NT2/D1 (cell line): ENCODE results near the gene ZHX3.

Source experiments
- DNase-seq: peaks from one replicate; pipeline ENCODE4 v3.0.0-alpha.2; 2011; ENCODE audit warnings: low read depth, low spot score
- H3K27me3 ChIP-seq: 2 replicates; pipeline ENCODE4 v1.6.0; 2011; ENCODE audit warnings: mild to moderate bottlenecking; ENCODE audit not compliant: insufficient read length, insufficient read depth
- H3K36me3 ChIP-seq: 2 replicates; pipeline ENCODE4 v1.6.1; 2011; ENCODE audit warnings: mild to moderate bottlenecking, low read length, mixed read lengths; ENCODE audit not compliant: insufficient read depth, insufficient read length
- H3K4me1 ChIP-seq: 2 replicates; pipeline ENCODE4 v1.5.1; 2011; ENCODE audit not compliant: insufficient read depth, insufficient read length
- H3K4me3 ChIP-seq: 2 replicates; pipeline ENCODE4 v1.5.1; 2011; ENCODE audit warnings: low read depth; ENCODE audit not compliant: insufficient read length
- H3K9ac ChIP-seq: 2 replicates; pipeline ENCODE4 v1.6.0; 2011; ENCODE audit warnings: low read depth; ENCODE audit not compliant: insufficient read length
- H3K9me3 ChIP-seq: 2 replicates; pipeline ENCODE4 v1.5.1; 2011; ENCODE audit warnings: mild to moderate bottlenecking, low read length; ENCODE audit not compliant: insufficient read depth
- SUZ12 ChIP-seq: IDR thresholded peaks from 2 replicates; pipeline ENCODE4 v1.6.1; 2011; ENCODE audit not compliant: insufficient read length, insufficient read depth; ENCODE audit errors: extremely low read depth
- YY1 ChIP-seq: IDR thresholded peaks from 2 replicates; pipeline ENCODE4 v1.6.1; 2011; ENCODE audit not compliant: insufficient read length, insufficient read depth
- ZNF274 ChIP-seq: IDR thresholded peaks from 2 replicates; pipeline ENCODE4 v1.6.1; 2011; ENCODE audit warnings: mild to moderate bottlenecking, low read depth, low read length

ZHX3 gene

GRCh38 chr20:41217422-41217821 is 100.1 kb downstream of the ZHX3 start:
- Histone ChIP-seq H3K4me3 (no peak overlapping the region), H3K9ac (no peak overlapping the region), H3K27me3 (no peaks in the 10 kb centered on the region), H3K36me3 (no peaks in the 10 kb centered on the region), H3K4me1 (no peaks in the 10 kb centered on the region), H3K9me3 (no peaks in the 10 kb centered on the region)
- no peak for DNase-seq
- TF ChIP-seq YY1, result no peak
- no peak for TF ChIP-seq SUZ12
- no peak for TF ChIP-seq ZNF274

- Histone ChIP-seq H3K4me3 (no peak overlapping the region), H3K9ac (no peak overlapping the region), H3K9me3 (no peaks in the 10 kb centered on the region), H3K27me3 (no peaks in the 10 kb centered on the region), H3K36me3 (no peaks in the 10 kb centered on the region), H3K4me1 (no peaks in the 10 kb centered on the region)
- DNase-seq, result no peak
- no peak for TF ChIP-seq SUZ12
- TF ChIP-seq ZNF274, result no peak
- TF ChIP-seq YY1, result no peak
These were observed 102.9 kb downstream of the ZHX3 start for GRCh38 chr20:41214666-41215065.

- H3K4me3 ChIP-seq, result no peak overlapping the region
- H3K9ac ChIP-seq, result no peak overlapping the region
- H3K36me3 ChIP-seq, result no peaks in the 10 kb centered on the region
- TF ChIP-seq SUZ12, result no peak
- TF ChIP-seq ZNF274, result no peak
- TF ChIP-seq YY1, result no peak
- H3K27me3 ChIP-seq, result no peaks in the 10 kb centered on the region
- no peak for DNase-seq
- no peaks in the 10 kb centered on the region for H3K4me1 ChIP-seq
- H3K9me3 ChIP-seq, result no peaks in the 10 kb centered on the region
These were observed 103.3 kb downstream of the ZHX3 start for GRCh38 chr20:41214202-41214601.

GRCh38 chr20:41213150-41213820 is 104.2 kb downstream of the ZHX3 start:
- no peaks in the 10 kb centered on the region for H3K4me1 ChIP-seq
- no peaks in the 10 kb centered on the region for H3K9me3 ChIP-seq
- no peak for DNase-seq
- TF ChIP-seq YY1 (no peak), ZNF274 (no peak), SUZ12 (no peak)
- H3K4me3 ChIP-seq, result no peak overlapping the region
- no peaks in the 10 kb centered on the region for H3K36me3 ChIP-seq
- H3K27me3 ChIP-seq, result no peaks in the 10 kb centered on the region
- H3K9ac ChIP-seq, result no peak overlapping the region

- H3K27me3 ChIP-seq, result no peaks in the 10 kb centered on the region
- H3K9me3 ChIP-seq, result no peaks in the 10 kb centered on the region
- H3K36me3 ChIP-seq, result peaks cover 19% of the 10 kb centered on the region
- H3K4me1 ChIP-seq, result no peaks in the 10 kb centered on the region
- H3K9ac ChIP-seq, result no peak overlapping the region
- no peak for TF ChIP-seq ZNF274
- TF ChIP-seq YY1, result no peak
- no peak for TF ChIP-seq SUZ12
- DNase-seq, result no peak
- no peak overlapping the region for H3K4me3 ChIP-seq
These were observed 112.2 kb downstream of the ZHX3 start for GRCh38 chr20:41205313-41205712.

GRCh38 chr20:41204304-41205265 is 112.9 kb downstream of the ZHX3 start:
- TF ChIP-seq SUZ12 (no peak), ZNF274 (no peak), YY1 (no peak)
- no peak overlapping the region for H3K4me3 ChIP-seq
- H3K4me1 ChIP-seq, result no peaks in the 10 kb centered on the region
- H3K9ac ChIP-seq, result no peak overlapping the region
- H3K9me3 ChIP-seq, result no peaks in the 10 kb centered on the region
- DNase-seq, result no peak
- H3K27me3 ChIP-seq, result no peaks in the 10 kb centered on the region
- peaks cover 19% of the 10 kb centered on the region for H3K36me3 ChIP-seq

- TF ChIP-seq ZNF274 (no peak), YY1 (no peak), SUZ12 (no peak)
- DNase-seq, result no peak
- Histone ChIP-seq H3K4me3 (no peak overlapping the region), H3K36me3 (peaks cover 19% of the 10 kb centered on the region), H3K9me3 (peaks cover 6% of the 10 kb centered on the region), H3K27me3 (no peaks in the 10 kb centered on the region), H3K4me1 (no peaks in the 10 kb centered on the region), H3K9ac (no peak overlapping the region)
These were observed 113.9 kb downstream of the ZHX3 start for GRCh38 chr20:41203660-41204059.
